Activated effector memory CD4-positive, alpha-beta T cell treated with anti-CD3 and anti-CD28 coated beads, Interleukin-2, amount 50 U/mL, for 16 hours (primary cell): Measurements from ENCODE around the gene DUSP9.
A peak's percentile ranks its signal among the peaks of the same experiment; 100 is the strongest.

Experiments used
- DNase-seq: peaks from one replicate; pipeline ENCODE4 v3.0.0-alpha.2; 2020

Gene DUSP9

DNA sequence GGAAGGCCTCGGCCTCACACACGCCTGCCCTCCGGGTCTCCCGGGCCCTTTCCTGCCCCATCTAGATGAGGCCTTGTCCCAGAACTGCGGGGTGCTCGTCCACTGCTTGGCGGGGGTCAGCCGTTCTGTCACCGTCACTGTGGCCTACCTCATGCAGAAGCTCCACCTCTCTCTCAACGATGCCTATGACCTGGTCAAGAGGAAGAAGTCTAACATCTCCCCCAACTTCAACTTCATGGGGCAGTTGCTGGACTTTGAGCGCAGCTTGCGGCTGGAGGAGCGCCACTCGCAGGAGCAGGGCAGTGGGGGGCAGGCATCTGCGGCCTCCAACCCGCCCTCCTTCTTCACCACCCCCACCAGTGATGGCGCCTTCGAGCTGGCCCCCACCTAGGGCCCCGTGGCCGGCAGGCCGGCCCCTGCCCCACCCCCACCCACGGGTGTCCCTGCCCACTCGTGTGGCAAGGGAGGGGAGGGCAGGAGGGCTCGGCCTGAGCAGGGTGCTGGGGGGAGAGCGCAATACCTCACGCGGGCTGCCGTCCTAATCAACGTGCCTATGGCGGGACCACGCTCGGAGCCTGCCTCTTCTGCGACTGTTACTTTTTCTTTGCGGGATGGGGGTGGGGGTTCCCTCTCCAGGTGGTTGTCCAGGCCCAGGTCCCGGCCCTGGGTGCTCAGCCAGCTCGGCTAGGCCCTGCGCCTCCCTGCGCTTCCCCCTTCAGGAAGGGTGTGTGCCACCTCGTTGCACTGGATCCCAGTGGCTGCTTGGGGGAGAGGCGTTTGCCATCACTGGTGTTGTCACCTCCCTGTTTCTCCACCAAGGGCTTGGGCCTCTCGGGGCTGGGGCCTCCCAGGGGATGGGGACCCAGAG lies 3.1 kb downstream of the DUSP9 start:
- DNase-seq: peak; percentile 50

DNA sequence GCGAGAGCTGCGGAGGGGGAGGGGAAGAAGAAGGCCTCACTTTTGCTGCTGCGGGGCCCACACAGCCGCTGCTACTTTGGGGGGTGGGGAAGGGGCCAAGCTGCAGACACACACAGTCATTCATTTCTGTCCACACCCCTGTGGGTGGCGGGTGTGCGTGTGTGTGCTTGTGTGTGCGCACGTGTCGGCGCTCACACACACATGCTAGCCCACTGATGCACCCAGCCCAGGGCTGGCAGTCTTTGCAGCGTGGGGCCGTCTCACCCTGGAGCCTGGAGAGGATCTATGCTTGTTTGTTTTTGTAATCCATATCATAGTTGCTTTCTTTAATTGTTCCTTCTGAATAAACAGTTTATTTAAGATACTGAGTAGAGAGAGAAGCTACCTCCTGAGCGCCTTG lies 4.0 kb downstream of the DUSP9 start:
- DNase-seq: peak; percentile 4

DNA sequence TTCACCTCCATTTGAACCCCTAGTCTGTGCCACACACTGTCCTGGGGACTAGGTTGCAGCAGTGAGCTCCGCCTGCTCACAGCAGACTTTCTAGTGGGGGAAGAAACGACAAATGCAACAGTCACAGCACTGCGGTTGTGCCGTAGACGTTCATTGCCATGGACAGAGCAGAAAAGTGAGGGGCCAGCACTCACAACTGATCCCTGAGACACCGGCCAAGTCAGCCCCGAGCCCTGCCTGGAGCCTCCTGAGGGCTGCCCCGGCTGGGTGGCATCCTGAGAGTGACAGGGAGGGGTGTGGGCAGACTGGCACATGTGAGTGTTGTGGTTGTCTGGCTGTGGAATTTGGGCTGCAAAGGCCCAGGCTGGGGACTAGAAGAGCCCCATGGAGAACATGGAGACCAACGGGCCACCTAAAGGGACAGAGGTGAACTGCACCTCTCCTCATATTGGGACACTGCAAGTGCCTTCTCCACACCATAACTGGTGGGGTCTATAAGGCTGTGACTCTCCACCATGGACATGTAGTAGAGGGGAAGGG lies 4.6 kb downstream of the DUSP9 start:
- peak; percentile 6 for DNase-seq

DNA sequence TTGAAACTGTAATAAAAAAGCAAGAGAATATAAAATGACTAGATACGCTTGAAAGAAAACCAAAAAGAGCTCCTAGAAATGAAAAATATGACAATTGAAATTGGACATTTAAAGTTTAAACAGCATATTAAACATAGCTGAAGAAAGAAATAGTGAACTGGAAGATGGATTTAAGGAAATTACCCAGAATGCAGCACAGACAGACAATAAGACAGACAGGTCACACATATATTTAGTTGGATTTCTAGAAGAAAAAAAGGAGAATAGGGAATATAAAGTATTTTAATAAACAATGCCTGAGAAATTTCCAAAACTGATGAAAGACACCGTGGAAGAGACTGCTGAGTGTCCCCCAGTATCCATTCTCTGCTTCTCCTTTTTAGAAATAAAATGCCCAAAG lies 6.6 kb downstream of the DUSP9 start:
- DNase-seq: no peak

DNA sequence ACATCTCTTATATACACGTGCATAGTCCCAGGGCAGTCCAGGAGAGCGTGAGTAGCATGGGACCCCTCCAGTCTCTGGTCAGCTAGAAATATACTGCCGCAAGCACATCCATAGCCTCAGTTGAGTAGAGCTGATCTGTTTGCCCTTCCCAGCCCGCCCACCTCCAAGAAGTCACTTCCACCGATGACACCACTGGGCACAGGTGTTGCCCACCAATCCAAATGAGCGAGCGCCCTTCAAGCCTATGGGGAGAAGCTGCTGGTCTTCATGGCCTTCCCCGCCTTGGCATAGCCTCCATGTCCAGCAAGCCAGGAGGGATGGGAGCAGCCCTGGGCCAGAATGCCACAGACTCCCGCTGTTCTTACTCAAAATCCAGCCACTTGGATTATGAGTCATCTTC lies 10.2 kb downstream of the DUSP9 start:
- DNase-seq: no peak

DNA sequence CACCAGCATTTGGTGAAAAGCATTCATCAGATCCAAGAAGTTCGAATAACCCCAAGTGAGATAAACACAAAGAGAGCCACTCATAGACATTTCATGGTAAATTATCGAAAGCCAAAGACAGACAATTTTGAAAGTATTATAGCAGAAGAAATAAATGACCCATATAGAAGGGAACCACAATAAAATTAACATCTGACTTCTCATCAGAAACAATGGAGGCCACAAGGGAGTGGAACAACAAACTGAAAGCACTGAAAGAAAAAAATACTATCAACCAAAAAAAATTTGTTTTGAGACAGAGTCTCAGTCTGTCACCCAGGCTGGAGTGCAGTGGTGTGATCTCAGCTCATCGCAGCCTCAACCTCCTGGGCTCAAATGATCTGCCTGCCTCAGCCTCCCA lies 12.3 kb downstream of the DUSP9 start:
- no peak for DNase-seq

DNA sequence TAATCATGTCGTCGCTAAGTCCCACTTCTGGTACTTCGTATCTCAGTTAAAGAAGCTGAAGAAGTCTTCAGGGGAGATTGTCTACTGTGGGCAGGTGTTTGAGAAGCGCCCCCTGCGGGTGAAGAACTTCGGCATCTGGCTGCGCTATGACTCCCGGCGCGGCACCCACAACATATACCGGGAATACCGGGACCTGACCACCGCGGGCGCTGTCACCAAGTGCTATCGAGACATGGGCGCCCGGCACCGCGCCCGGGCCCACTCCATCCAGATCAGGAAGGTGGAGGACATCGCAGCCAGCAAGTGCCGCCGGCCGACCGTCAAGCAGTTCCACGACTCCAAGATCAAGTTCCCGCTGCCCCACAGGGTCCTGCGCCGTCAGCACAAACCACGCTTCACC lies 15.3 kb downstream of the DUSP9 start:
- peak; percentile 85 for DNase-seq

DNA sequence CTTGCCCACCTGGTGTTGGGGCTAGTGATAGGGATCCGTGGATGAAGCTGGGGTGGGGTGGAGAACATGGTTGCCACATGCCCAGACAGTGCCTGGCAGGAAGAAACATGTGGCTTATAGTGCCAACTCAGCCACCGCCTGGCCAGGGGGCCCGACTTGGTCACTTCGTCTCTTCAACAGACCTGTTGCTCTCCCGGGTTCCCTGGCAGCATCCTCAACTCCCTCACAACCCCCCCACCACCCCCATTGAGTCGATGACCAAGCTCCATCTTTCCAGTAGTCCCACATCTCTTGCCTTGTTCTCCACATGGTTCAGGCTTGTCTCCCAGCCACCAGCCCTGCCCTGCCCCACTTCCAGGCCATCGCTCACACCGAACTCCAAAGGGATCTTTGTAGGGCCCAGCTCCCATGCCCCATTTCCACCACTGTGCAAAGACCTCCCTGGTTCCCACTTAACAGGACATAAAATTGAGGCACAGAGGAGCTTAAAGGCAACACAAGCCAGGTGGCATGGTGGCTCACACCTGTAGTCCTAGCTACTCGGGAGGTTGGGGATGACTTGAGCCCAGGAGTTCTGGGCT lies 18.8 kb downstream of the DUSP9 start:
- no peak for DNase-seq

DNA sequence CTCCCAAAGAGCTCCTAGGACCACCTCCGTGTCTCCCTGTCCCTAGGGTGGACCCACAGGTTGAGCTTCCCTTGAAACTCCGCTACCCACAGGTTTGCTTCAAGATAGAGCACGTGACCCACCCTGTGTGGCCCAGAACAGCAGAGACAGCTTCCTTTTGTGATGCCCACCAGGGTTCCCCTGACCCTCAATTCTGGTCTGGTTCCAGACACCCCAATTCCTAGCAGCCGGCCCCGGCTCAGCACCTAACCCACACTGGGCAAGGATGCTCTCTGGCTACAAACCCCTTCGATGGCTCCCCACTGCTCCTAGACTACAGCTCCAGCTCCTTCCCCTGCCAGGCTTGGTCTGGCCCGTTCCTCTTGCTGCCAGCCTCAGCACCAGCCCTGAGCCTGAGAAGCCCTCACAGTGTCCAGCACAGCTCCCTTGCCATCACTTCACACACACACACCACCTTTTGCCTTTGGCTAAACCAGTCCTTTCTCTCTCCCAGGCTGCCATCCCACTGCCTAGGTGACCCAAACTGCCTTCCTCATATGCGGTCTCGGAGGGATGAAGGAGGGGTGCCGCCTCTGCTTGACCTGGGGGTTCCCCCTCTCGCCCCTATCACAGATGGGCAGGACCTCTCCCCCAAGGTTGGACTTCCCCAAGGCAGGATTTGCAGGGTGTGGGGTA lies 20.4 kb downstream of the DUSP9 start:
- no peak for DNase-seq

DNA sequence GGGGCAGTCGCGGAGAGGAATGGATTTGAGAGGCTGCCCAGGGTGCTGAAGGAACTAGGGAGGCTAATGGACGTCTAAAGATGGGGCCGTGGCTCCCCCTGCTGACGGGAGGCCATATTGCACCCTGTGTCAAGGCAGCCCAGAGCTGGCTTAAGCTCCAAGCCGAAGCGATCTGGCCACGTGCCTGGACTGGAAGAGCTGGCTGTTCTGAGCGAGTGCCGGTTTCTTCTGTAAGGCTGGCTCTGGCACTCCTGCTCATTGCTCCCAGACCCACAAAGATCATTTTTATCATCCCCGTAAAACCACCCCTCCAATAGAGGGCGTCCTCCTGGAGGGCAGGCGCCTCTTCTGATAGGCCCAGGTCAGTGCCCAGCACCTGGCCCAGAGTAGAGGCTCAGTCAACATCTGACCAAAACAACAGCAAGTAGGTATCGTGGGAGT lies 21.0 kb downstream of the DUSP9 start:
- peak; percentile 91 for DNase-seq

DNA sequence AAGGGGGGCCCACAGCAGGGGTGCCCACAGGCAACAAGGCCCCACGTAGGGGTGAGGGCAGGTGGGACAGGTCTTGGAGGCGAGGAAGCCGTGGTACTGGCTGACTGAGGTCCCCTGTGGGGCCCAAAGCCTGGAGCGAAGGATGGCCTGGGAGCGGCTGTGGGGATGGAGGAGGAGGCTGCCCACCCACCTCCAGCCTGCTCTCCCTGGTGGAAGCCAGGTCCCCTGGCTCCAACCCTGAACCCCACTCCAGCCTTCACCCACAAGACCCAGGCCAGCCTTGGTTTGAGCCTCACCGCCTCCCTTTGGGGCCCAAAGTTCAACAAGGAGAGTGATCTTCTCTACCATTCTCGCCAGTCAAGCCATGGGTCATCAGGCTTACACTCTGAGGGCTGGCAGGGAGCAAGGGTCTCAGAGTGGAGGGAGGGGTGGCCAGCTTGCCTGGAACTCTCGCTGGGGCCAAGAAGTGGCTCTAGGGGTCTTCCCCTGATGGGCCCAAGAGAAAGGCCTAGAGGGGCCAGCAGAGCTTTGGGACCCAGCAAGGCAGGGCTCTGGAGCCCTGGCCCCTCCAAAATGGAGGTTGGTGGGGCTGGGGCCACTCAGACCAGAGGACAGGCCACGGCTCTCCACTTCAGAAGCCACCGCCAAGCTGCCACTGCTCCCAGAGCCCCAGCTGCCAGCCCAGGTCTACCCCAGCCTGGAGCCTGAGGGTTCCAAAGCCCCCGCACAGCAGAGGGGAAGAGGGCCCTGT lies 21.6 kb downstream of the DUSP9 start:
- DNase-seq: no peak

DNA sequence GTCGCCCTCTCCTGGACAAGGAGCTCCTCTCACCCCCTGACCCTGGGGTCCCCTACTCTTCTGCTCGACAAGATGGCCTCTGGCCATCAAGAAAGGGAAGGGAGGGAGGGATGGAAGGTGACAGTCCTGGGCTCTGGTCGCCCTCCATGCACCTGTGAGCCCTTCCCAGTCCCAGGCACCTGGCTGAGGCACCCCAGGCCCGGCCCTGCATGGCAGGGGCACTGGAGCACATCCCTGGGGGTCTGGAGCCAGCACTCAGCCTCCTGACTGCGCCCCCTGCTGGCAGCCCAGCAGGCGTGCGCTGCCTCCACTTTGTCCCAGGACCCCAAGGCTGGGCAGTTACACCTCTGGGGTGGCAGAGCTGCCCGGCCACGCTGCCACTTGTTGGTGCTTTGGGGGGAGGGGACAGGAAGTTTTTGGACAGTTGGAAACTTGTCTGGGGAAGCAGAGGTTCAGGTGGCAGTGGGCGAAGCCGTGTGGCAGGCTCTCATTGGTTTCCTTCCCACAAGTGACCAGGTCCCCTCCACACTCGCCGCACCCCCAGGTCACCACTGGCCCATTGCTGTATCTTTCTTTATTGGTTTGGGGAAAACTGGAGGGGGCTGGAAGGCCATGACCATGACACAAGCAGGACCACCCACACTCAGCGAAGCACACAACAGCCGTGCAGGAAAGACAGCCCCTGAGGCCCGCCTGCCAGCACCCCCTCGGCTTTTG lies 22.3 kb downstream of the DUSP9 start:
- DNase-seq: peak; percentile 82

DNA sequence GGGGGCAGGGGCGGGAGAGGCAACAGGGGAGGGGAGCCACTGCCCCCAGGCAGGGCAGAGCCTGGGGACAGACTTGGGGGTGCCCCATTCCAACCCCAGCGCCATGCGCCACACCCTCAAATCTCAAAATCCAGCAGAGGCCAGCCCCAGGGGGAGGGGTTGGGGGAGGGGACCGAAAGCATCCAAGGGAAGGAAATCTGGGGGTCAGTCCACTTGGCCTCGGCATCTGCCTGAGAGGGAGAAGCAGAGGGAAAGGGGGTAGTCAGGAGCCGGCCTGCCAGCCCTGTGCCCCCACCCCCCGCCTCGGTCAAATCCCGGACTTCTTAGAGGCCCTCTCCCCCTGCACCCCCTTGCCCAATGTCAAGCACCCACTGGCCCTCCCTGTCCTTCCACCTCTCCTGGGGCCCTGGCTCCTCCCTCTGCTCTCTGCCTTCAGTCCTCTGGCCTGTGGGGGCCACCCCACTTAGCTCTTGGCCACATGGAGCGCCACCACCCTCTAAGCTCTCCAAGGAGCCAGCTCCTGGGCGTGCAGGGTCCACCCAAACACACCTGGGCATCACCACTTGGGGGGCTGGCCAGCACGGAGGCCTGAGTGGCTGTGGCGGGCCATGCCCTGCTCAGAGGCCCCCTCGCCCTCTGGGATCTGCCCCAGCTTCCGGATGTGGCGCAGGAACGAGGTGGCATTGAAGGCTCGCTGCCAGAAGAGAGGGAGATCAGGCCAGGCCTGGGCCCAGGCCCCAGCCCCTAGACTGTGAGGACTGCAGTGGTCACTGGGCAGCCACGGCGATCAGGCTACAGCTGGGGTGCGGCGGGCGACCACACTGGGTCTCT lies 23.1 kb downstream of the DUSP9 start:
- no peak for DNase-seq

DNA sequence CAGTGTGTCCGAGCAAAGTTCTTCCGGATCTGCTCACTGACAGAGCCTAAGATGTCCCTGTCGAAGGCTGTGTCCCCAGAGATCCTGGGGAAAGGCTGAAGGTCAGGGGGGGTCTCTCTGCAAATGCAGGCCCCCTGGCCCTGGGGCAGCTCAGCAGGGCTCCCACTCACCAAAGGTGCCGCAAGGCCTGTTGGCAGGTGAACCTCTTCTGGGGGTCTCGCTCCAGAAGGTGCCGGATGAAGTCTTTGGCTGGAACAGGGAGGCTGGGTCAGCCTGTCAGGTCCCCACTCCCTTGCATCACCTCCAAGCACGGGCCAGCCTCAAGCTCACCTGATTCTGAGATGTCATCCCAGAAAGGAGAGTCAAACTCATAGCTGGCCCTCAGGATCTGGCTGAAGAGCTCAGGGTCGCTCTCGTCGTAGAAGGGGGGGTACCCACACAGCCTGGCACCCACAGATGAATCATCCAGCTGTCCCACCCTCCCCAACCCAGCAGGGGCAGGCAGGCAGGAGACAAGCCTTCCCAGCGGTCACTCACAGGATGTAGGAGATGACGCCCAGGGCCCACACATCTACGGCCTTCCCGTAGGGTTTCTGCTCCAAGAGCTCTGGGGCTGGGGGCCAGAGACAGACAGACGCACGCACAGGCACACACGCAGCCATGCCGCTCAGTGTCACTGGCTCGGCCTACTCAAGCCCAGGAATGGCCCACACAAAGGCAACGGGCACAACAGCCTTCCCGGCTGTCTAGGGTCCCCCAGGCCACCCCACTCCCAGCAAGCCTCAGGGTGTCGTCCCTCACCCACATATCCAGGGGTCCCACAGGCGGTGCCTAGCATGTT lies 24.0 kb downstream of the DUSP9 start:
- peak; percentile 48 for DNase-seq

DNA sequence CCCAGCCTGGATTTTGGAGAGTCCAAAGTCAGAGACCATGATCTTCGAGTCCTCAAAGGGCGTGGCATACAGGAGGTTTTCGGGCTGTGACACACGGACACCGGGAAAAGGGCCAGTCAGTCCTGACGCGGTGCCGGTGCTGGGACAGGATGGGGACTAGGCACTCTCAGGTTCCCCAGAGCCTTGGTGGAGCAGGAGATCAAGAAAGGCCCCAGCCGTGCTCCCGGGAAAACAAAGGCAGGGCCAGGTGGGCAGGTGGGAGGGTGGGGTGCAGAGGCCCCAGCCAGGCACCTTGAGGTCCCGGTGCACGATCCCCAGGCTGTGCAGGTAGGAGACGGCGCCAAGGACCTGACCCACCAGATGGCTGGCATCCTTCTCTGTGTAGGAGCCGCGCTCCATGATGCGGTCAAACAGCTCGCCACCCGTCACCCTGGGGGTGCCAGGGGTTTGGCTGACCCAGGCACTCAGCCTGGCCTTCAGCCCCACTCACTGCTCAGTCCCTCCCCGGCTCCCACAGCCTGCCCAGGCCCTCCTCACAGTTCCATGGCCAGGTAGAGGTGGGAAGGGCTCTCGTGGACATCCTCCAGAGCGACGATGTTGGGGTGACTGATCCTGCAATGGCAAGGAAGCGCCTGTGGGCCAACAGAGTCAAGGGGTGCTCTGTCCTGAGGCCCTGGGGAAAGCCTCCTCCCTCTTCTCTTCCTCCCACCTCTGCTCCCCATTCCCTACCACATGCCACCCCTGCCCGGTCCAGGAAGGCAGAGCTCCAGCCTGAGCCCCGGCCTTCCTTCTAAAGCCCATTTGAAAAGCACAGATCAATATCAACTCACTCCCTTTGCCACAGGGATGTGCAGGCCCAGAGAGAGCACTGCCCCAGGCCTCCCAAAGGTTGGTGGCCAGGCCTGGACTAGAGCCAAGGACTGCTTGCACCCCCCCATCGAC lies 24.9 kb downstream of the DUSP9 start:
- DNase-seq: no peak

DNA sequence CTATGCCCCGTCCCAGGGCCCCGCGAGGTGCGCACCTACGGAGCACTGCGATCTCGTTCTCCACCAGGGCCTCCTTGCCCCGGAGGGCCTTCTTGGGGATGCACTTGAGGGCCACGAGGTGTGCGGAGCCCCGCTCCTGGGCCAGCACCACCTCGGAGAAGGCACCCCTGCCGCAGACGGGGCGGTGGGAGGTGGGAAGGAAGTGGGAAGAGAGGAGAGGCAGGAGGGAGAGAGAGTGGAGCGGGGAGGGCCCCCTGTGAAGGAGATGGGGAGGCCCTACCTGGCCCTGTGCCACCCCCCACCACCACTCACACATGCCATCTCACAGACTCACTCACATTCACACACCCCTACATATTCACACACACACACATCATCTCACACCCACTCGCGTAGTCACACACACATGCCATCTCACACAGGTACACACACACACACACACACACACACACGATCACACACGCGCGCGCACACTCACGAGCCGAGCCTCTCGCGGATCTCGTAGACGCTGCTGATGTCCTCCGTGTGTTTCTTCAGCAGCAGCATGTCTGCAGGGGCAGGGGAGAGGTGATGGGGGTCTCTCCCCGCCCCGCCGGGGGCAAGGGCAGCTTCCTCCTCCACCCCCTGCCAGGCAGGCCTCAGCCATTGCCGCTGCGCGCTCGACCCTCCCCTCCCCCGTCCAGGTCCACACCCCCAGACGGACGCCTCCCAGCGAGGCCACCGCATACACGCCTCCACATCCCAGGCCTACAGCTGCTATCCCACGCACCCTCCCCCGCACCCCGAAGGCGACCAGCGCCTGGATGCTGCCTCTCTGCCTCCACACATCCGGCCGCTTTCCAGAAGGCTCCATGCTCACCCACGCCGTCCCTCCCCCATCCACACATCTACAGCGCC lies 25.8 kb downstream of the DUSP9 start:
- no peak for DNase-seq

DNA sequence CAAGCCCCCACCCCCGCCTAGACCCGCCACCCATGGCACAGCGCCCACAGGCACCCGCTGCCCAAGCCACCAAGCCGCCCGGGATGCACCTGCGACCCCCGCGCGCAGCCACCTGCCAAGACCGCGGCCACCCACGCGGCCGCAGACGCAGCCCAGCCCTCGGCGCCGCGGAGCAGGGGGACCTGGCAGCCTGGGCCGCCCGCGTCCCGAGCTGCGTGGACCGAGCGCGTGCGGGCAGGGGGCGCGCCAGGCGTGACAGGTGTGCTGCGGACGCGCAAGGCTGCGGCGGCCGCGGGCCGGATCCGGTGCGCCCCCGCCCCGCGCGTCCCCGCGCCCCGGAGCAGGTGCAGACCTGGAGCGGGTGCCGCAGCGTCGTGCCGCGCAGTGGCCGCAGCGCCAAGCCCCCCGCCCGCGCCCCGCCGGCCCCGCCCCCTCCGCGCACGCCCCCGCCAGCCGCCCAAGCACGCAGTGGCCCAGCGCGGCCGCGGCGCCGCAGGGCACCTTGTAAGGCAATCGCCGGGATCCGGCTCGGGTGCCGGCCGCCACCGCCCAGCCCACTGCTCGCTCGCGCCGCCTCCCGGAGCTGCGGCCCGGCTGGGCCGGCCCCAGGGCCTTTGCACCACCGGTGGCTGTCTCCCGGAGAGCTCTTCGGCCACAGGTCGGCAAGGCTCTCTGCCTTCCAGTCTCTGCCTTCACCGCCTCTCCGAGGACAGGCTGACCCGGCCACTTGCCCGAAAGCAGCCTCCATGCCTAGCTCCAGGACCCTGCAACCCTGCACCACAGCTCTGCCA lies 26.6 kb downstream of the DUSP9 start, which contains the start of gene PNCK:
PNCK (minus strand) TSS at position 386 of the 791 bp plus-strand sequence. CDS start 737 bp downstream, outside the sequence.
- no peak for DNase-seq
